Measurements from ENCODE around the gene SEL1L3.

SEL1L3 gene

DNA sequence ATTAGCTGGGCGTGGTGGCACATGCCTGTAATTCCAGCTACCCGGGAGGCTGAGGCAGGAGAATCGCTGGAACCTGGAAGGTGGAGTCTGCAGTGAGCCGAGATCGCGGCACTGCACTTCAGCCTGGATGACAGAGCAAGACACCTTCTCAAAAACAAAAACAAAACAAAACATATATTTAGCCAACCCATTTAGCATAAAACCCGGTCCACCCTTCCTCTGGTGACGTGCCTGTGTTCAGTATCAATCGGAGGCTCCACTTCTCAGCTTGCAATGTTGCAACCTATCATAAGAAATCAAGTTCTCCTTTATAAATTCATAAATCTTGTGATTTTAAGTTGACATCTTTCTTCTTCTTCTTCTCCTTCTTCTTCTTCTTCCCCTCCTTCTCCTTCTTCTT is 133.2 kb downstream of the SEL1L3 start:
- no peak for DNase-seq

DNA sequence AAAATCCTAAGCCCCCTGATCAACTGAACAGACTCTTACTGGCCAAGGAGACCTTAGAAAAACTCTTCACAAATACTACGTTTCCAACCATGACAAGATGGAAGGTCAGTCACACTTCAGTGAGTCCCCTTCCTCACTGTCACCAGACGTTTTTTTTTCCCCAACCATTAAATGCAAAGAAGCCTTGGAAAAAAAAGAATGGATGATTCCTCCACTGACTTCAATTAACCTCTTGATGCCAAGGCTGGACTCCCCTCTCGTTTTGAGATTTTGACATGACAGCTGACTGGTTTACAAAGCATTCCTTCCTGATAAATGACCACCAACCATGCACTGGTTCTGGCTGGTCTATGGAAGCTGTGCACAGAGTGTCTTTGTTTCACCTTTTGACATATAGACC is 133.9 kb downstream of the SEL1L3 start:
- DNase-seq = no peak

DNA sequence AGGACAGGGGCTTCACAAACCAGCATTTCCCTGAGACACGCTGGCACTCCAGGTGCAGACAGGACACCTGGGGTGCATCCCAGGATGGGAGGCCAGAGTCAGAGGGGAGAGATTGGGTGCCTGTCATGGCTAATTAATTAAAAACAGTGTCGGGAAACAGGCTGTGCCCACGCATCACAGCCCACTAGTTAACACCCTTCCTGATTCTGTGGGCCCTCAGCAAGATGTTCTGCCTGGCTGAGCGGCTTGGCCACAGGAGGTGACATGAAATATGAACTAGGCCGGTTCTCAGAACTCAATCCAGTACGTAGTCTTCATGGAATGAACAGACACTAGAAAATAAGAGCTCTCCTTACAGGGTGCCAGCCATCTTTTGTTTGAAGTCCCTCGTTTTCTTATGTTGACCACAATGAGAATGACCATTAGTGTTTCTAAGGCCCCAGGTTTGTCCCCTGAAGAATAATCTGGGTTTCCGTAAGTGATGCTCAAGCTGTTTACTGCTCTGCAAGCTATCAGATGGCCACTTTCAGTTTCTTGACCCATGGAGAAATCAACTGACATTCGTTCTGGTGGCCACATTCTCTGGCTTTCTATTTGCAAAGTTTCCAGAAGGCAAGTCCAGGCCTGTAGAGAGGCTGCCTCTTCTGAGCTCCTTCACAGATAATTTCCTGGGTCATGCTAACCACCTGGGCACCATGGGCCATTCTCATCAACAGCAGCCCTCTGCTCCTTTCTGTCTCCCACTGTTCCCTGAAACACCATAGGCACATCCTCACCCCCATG is 134.9 kb downstream of the SEL1L3 start:
- no peak for DNase-seq

DNA sequence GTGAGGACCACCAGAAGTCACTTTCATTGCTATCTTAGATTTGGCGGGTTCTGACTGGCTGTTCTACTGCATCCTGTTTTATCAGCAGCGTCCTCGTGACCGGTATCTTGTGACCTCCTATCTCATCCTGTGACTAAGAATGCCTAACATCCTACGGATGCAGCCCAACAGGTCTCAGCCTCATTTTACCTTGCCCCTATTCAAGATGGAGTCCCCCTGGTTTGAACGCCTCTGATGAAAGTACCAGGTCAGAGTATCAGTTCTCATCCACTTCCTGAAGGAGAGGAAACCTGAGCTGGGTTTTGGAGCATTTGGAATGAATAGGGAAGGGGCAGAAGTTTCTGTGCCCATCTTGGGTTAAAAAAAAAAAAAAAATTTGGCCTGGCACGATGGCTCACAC is 136.9 kb downstream of the SEL1L3 start:
- no peak for DNase-seq

DNA sequence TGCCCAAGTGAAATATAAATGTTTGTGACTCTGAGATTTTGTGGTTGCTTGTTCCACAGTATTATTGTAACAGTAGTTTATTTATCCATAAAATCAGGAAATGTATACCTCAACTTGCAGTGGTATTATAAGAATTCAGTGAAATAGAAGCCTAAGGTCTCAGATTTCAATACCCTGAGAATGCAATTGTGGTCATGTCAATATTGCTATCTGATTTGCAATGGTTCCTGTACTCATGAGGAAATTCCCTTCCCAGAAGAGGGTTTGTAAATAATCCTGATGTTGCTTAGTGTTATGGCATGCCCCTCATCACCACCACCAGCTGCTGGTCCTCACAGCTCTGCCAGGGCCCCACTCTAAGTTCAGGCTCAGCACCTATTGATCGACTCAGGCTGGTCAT is 139.4 kb downstream of the SEL1L3 start:
- no peak for DNase-seq

DNA sequence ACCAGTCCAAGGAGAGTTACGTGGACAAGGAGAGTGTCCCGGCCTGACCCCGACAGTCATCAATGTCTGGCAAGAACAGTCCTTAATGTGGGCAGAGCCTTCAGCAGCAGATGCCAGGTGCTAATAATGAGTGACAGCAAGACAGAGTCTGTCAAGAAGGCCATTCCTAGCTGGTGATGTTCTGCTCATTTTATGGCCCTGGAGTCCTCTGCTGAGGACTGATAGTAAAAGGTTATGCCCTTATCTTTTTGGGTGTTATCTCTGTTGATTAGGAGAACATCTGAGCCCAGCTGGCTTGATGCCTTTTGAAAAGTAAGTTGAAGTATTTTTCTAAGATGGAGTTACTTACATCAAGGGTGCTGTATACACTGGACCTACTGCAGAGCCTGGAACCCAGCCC is 139.8 kb downstream of the SEL1L3 start:
- no peak for DNase-seq

DNA sequence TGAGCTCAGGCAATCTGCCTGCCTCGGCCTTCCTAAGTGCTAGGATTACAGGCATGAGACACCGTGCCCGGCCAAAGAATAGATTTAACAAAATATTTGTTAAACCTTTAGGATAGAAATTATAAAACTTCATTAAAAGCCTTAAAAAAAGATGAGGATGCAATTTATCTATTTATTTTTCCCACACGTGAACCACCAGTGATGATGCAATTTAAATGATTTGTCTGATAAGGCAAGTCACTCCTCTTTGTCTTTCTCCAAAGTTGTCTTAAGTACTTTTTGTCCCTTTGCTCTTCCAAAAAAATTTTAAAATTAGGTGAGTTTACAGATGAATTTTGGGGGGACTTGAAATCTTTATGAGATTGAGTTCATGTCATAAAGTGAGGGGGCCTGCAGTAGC is 149.0 kb downstream of the SEL1L3 start:
- no peak for DNase-seq

DNA sequence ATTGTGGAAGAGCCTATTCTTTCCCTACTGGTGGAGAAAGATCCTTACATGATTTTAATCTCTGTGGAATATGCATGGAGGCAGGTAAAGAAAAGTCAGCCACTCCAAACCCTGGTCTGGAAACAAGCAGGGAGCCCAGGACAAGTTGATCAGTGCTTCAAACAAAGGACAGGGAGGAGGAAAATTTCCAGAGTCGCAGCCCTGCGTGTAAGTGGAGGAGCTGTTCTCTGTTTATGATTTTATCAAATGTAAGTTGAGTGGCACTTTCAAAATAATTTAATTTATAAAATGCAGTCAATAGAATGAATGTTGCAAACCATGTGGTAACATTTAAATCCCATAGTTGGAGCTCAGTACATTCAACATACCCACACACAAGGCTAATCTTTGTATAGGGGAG is 150.2 kb downstream of the SEL1L3 start:
- DNase-seq = no peak

DNA sequence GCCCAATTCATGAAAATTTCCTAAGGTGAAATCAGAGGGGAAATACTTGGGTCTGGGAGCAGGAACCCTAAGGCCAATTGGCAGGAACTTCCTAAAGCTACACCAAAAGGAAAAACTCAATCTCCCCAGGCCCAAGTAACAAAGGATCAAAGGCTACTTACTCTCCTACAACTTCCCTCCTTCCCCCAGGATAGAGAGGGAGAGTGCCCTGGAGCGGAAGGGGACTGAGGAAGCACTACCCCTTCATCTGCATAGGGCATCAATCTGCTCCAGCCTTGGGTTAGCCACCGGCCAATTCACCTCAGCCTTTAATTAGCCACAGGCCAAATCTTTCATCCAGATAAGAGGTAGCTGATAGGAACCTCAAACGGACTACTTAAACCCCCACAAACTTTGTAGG is 152.2 kb downstream of the SEL1L3 start:
- DNase-seq = no peak

DNA sequence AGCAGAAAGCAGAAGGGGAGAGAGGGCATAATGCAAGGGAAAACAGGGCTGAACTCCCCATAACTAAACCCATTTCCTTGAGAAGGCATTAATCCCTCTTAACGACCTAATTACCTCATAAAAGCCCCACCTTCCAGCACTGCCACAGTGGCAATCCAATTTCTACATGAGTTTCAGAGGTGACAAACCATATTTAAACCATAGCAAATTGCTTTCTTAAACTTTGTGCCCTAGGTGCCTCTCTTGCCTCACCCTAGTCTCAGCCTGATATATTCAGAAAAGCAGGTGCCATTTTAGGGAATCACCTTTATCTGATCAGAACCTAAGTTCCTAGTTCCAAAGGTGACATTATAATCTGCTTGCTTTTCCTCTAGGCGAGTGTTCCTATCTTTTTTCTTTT is 158.3 kb downstream of the SEL1L3 start:
- no peak for DNase-seq

DNA sequence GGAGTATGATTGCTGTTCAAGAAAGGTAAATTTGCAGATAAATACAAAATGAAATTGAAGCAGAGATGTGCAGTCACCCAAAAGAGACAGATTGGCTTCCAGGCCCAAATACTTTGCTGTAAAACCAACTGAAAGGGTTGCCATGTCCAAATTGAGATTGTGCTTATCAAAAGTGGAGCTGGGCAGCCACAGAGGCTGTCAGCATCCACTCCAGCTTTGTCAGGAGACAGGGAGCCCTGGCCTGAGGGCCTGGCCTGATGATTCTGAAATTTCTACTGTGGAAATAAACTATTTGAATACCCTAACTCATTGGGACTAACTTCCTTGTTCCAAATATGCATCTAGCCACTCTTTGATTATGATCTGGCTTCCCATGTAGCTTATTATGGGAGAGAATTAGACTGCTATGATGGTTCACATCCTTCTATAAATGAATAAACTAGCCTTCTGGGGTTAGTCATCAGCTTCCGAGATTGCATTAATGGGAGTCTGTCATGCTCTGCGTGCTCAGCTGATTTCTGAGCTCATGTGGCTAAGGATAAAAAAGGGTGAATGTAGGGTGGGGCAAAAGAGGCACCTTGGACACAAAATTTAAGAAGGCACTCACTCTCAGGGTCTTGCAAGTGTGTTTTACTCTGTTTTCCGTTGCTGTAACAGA is 158.9 kb downstream of the SEL1L3 start:
- DNase-seq = no peak

DNA sequence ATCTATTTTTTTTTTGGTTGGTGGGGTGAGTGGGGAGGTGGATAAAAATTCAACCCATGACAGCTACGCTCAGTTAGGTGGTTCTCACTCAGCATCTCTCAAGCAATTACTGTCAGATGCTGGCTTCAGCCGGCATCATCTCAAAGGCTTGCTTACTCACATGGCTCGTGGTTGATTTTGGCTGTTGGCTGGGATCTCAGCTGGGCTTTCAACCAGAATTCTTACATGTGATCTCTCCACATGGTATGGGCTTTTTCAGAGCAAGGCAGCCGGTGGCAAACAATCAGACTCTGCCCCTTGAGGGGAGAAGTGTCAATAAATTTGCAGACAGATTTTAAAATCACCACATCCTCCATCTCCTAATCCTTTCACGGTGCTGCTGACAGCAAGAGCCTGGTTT is 159.9 kb downstream of the SEL1L3 start:
- DNase-seq = no peak

DNA sequence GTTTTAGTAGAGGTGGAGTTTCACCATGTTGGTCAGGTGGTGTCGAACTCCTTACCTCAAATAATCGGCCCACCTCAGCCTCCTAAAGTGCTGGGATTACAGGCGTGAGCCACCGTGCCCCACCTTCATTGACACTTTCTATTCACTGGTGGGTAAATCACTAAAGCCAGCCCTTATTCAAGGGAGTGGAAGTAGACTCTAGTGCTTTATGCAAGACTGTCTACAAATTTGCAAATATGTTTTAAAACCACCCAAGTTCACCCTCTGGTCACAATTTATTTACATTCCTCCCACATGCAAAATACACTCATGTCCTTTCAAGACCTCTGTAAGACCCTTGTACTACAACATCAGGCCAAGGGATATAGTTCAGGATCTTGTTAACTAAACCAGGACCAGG is 162.1 kb downstream of the SEL1L3 start:
- no peak for DNase-seq

DNA sequence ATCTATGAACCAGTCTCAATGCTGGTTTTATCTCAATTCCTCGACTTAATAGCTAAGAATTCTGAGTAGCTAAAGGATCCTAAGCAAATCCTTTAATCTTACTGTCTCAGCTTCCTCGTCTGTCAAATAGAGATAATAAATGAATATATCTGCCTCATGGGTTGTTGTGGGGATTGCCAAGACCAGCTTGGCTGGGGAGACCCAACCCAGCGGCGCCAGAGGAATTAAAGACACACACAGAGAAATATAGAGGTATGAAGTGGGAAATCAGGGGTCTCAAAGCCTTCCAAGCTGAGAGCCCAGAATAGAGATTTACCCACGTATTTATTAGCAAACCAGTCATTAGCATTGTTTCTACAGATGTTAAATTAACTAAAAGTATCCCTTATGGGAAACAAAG is 165.3 kb downstream of the SEL1L3 start:
- no peak for DNase-seq
